ENCODE results near the gene SLC25A53.
"Not testable (repeated sequence)": the region's sequence is repeated elsewhere in the genome, so short reads cannot be mapped to it uniquely, and the experiment has no call there.

Gene SLC25A53

DNA sequence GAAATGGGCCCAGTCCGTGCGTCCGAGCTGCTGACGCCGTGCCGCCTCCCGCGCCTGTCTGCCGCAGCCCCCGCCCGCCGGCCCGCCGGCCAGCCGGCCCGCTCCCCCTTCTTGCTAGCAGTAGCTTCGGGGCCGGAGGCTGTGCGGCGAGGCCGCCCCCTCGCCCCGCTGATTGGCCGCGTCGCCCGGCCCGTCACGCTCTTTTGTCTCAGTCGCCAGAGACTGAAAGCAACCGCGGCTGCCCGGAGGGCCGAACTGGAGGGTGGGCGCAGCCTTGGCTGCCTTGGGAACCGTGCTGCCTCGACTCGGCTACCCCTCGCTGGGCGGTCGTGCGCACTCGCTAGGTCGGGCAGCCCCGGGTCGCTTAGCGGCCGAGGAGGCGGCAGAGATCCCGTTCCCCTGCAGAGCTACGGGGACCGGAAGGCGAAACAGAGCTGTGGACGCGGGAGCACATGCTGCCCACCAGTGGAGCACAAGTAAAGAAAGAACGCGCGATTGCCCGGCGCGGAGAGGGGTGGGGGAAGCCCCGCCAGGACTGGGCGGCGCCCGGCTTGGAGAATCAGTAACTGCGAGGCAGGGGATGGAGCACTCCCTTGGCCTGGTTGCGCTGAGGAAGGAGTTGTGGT lies 44.4 kb downstream of the SLC25A53 start, which contains the start of gene ZCCHC18:
Gene ZCCHC18, plus strand, starts transcription at position 198 of the 626 bp plus-strand sequence. CDS start 1,589 bp downstream, outside the sequence.
- peak; percentile 9 to 20 for DNase-seq
- no peak for TF ChIP-seq POLR2A (IDR thresholded peaks at IDR 0.05; ENCODE audit: low read length)

GRCh38 chrX:104110491-104111240 lies 46.1 kb downstream of the SLC25A53 start:
- DNase-seq, result not testable (repeated sequence)

GRCh38 chrX:104108955-104109354 lies 47.9 kb downstream of the SLC25A53 start:
- no peak for DNase-seq
- TF ChIP-seq POLR2A (IDR thresholded peaks at IDR 0.05; ENCODE audit: low read length) (no peak), GATA1 (IDR thresholded peaks at IDR 0.05; ENCODE audit: low read depth, low read length) (no peak)

DNA sequence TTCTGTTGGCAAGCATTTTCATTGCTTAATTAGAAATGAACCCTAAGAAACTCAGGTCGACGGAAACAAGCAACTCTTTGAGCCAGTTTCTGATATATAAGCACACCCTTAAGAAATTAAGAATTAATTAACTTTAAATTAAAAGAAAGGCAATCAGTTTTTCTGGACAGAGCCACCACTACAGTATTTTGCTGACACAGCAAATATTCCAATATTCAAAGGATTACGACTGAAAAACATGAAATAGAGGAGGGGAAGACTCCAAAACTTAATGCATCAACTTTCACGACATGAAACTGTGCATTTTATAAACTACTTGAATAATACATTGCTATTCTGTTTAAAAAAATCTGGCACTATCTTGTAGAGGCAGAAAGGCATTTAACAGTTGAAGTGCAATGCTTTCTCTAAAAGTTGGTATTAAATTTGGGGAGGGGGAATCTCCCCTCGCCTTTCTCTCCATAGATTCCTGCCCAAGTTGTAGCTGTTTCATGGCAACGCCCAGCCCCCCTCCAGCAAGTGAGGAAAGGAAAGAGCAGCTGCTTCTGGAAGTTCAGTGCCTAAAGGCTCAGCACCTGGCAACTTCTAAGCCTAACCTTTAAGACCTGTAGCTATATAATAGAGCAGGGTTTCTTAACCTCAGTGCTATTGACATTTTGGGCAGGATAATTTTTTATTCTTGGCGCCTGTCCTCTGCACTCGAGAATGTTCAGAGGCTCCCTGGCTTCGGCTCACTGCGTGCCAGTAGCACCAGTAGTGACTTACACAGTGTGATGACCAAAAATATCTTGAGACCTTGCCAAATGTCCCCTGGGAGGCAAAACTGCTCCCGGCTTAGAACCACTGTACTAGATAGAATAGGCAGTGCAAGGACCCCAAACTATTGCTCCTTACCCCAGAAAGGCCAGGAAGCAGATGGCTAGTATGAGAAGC lies 51.2 kb downstream of the SLC25A53 start:
- no peak for TF ChIP-seq GATA1 (IDR thresholded peaks at IDR 0.05; ENCODE audit: low read depth, low read length)
- no peak for TF ChIP-seq POLR2A (IDR thresholded peaks at IDR 0.05; ENCODE audit: low read length)
- no peak for DNase-seq

GRCh38 chrX:104104676-104105075 lies 52.1 kb downstream of the SLC25A53 start:
- DNase-seq, result no peak
- TF ChIP-seq POLR2A (IDR thresholded peaks at IDR 0.05; ENCODE audit: low read length), result no peak
- no peak for TF ChIP-seq GATA1 (IDR thresholded peaks at IDR 0.05; ENCODE audit: low read depth, low read length)

DNA sequence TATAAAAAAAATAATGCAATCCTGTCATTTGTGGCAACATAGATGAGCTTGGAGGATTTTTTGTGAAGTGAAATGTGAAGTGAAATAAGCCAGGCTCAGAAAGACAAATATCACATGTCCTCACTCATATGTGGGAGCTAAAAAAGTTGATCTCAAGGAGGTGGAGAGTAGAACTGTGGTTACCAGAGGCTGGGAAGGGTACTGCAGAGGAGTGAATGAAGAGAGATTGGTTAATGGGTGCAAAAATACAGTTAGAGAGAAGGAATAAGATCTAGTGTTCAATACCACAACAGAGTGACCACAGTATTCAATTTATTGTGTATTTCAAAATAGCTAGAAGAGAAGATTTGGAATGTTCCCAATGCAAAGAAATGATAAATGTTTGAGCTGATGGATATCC lies 57.9 kb downstream of the SLC25A53 start:
- no peak for DNase-seq
- no peak for TF ChIP-seq POLR2A (IDR thresholded peaks at IDR 0.05; ENCODE audit: low read length)
- no peak for TF ChIP-seq GATA1 (IDR thresholded peaks at IDR 0.05; ENCODE audit: low read depth, low read length)

DNA sequence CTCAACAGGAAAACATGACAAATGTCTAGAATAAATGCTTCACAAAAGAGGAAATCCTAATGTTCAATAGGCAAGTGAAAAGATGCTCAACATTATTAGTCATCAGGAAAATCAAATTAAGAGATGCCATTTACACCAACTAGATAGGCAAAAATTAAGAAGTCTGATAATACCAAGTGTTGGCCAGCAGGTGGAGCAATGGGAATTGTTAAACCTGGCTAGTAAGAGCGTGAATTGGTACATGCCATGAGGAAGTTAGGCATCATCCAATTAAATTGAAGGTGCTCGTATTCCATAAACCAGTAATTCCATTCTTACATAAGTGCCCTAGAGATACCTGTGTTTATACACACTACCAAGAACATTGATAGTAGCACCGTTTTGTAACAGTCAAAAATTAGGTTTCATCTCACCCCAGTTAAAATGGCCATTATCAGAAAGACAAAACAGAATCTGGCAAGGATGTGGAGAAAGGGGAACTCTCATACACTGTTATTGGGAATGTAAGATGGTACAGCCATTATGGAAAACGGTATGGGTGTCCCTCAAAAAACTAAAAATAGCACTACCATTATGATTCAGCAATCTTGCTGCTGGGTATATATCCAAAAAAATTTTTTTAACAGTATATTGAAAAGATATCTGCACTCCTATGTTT lies 58.5 kb downstream of the SLC25A53 start:
- DNase-seq, result peak; percentile 60 to 76
- TF ChIP-seq GATA1 (IDR thresholded peaks at IDR 0.05; ENCODE audit: low read depth, low read length), result no peak
- TF ChIP-seq POLR2A (IDR thresholded peaks at IDR 0.05; ENCODE audit: low read length), result no peak

DNA sequence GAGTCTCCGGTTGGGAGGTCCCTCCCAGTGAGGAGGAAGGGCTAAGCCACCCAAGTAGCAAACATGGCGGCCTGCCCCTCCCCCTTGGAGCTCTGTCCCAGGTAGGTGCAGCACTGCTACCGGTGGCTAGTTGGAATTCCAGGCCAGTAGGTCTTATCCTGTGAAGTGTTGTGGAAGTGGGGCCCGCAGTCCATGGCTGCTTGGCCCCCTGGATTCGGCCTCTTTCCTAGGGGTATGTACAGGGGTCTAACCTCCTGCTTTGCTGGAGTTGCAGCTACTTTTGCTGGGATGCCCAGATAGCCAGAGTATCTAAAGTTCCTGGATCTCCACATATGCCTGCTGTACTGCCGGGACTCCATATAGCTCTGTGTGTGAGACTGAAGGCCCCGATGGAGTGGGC lies 70.9 kb downstream of the SLC25A53 start:
- TF ChIP-seq POLR2A (IDR thresholded peaks at IDR 0.05; ENCODE audit: low read length), result no peak

GRCh38 chrX:104085477-104085876 lies 71.3 kb downstream of the SLC25A53 start:
- DNase-seq, result no peak
- TF ChIP-seq GATA1 (IDR thresholded peaks at IDR 0.05; ENCODE audit: low read depth, low read length) (no peak), POLR2A (IDR thresholded peaks at IDR 0.05; ENCODE audit: low read length) (no peak)

More for the DNA sequence above, 70.9 kb downstream of the SLC25A53 start:
- no peak for DNase-seq

- no peak for DNase-seq
- no peak for TF ChIP-seq POLR2A (IDR thresholded peaks at IDR 0.05; ENCODE audit: low read length)
These were observed 72.1 kb downstream of the SLC25A53 start for GRCh38 chrX:104084534-104085277.

GRCh38 chrX:104084063-104084462 lies 72.7 kb downstream of the SLC25A53 start:
- TF ChIP-seq GATA1 (IDR thresholded peaks at IDR 0.05; ENCODE audit: low read depth, low read length) (no peak), POLR2A (IDR thresholded peaks at IDR 0.05; ENCODE audit: low read length) (no peak)
- DNase-seq, result no peak

DNA sequence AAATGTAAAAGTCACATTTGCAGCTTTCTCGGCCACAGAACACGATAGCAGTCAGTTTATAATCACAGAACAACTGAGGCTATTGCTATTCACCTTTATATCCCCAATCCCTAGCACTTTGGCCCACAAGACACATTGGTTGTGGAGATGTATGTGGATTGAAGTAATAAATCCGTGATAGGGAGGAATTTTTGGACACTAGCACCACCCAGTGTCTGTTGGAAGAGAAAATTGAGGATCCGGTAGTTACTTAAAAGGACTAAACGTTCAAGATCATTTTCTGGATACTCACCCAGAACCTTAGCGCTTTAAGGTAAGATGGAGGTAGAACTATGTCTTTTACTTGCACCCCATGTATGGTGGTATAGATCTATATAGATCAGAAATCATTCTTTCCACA lies 79.0 kb downstream of the SLC25A53 start:
- not testable (repeated sequence) for DNase-seq

DNA sequence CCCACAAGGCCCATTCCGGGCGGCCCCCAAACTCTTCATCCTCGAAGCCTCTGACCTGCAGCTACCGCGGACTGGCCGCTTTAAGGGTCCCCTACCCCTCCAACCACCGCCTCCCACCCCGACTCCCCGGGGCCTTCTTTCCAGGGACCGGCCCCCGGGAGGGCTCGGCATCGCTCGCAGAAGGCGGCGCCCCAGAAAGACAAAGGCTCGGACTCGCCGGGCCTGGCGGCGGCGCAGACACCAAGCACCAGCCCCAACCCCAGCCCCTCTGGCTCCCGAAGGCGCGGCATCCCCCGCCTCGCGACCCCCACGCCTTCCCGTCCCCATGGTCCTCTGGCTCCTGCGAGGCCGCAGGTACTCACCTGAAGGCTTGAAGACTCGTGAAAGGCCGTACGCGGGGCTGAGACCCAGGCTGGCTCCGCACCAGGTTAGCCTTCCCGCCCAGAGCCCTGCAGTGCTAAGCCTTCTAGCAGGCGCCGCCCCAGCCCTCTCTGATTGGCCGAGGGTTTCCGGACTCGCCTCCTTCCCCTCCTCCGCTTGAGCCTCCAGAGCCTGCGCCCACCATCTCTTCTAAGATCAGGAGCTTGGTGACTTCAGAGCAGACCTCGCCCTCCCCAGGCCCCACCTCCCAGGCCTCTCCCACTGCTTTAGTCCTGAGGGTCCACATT lies 80.9 kb downstream of the SLC25A53 start, which contains the start of gene TMSB15C:
Gene TMSB15C, minus strand, starts transcription at position 459 of the 668 bp plus-strand sequence.
- DNase-seq, result not testable (repeated sequence)

DNA sequence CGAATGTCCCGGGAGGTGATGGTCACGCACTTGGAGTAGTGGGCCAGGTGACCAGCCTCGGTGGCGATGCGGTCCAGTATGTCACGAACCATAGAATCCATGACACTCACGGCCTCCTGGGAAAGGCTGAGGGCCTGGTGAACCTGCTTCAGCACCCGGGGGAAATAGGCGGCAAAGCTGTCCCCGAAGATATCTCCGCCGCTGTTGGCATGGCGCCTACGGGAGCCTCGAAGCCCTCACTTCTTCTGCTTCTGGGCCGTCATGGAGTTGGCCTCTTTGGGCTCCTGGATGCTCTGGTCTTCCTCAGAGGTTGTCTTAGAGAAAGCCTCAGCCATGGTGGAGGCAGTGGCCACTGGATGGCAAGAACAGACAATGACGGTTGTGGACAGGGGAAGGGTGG lies 94.2 kb downstream of the SLC25A53 start:
- DNase-seq, result not testable (repeated sequence)

- DNase-seq, result not testable (repeated sequence)
These were observed 101.9 kb downstream of the SLC25A53 start for GRCh38 chrX:104054956-104055355.

Data from erythroblast (primary cell).